GM12878 (cell line): Measurements from ENCODE around the gene NPVF. TPM values are rescaled to one million over a fixed set of nuclear protein-coding genes. Genes with fewer than 3 reads are reported as not detected.

Experiments
- ATAC-seq: fragments of 200-7000 bp; cut with Tn5 transposase; 3 replicates; pipeline ENCODE4 v1.9.1; 2020; ENCODE audit warnings: mild to moderate bottlenecking, moderate library complexity
- BruUV-seq: library from RNA; stranded (reverse); fragments of 400-500 nt; replicated peaks from 2 replicates; lab custom pipeline; 2021; lab: Mats Ljungman, UMichigan
- CTCF ChIA-PET: fragments of 300-600 bp; sonication (Branson Sonifier 250); formaldehyde crosslinking; extraction: SDS; loops from one replicate; lab custom pipeline; 2021; ENCODE audit warnings: inconsistent platforms; lab: Yijun Ruan, JAX
- POLR2A ChIA-PET: fragments of 350-600 bp; formaldehyde crosslinking; extraction: SDS; loops from one replicate; lab custom pipeline; 2021; ENCODE audit warnings: inconsistent platforms; lab: Charles Lee
- RAD21 ChIA-PET: fragments of 300-600 bp; sonication (Branson Sonifier 250); formaldehyde crosslinking; loops from one replicate; lab custom pipeline; 2023; ENCODE audit warnings: antibody characterized with exemption; ENCODE audit not compliant: unreplicated experiment; lab: Charles Lee
- SMC1A ChIA-PET: fragments of 300-600 bp; sonication (Branson Sonifier 250); formaldehyde crosslinking; loops from one replicate; lab custom pipeline; 2023; ENCODE audit not compliant: unreplicated experiment, uncharacterized antibody; lab: Charles Lee
- DNase-seq: peaks from one replicate; pipeline ENCODE4 v3.0.0-alpha.2; 2011; ENCODE audit warnings: low read depth, low spot score
- FAIRE-seq: peaks from 3 replicates; lab custom pipeline; 2011; peaks lifted over from hg19 to GRCh38; lab: Jason Lieb, UNC
- H2AFZ ChIP-seq: 2 replicates; pipeline ENCODE4 v1.6.0; 2011; ENCODE audit warnings: low read depth, low read length, control low read depth; ENCODE audit not compliant: control insufficient read depth
- H3K27ac ChIP-seq: 2 replicates; pipeline ENCODE4 v1.5.1; 2011; ENCODE audit warnings: control low read depth; ENCODE audit not compliant: control insufficient read depth, insufficient read depth
- H3K27me3 ChIP-seq, 2 experiments: replicated peaks in 1 of 2; 2 replicates each; pipeline versions ENCODE4 v1.6.0 to v1.6.1; 2011; ENCODE audit warnings: low read length in 1 of 2; ENCODE audit not compliant: control insufficient read depth in 2 of 2, insufficient read depth in 2 of 2
- H3K36me3 ChIP-seq, 2 experiments: 2 replicates each; pipeline ENCODE4 v1.5.1; 2011; ENCODE audit warnings: low read length in 1 of 2; ENCODE audit not compliant: control insufficient read depth in 2 of 2, insufficient read depth in 2 of 2
- H3K4me1 ChIP-seq: 2 replicates; pipeline ENCODE4 v1.6.1; 2011; ENCODE audit warnings: mild to moderate bottlenecking, low read length, moderate library complexity, mixed read lengths; ENCODE audit not compliant: control insufficient read depth, insufficient read depth
- H3K4me2 ChIP-seq: 2 replicates; pipeline ENCODE4 v1.6.0; 2011; ENCODE audit warnings: control low read depth; ENCODE audit not compliant: control insufficient read depth, insufficient read depth
- H3K4me3 ChIP-seq: fragments of 200-600 bp; sonication (generic); 2 replicates; pipeline ENCODE4 v1.5.1; 2016
- H3K79me2 ChIP-seq: 2 replicates; pipeline ENCODE4 v1.6.0; 2011; ENCODE audit warnings: low read length; ENCODE audit not compliant: control insufficient read depth, insufficient read depth
- H3K9ac ChIP-seq: 2 replicates; pipeline ENCODE4 v1.8.0; 2011; ENCODE audit warnings: low read length, control low read depth, mixed read lengths; ENCODE audit not compliant: control insufficient read depth, insufficient read depth
- H3K9me3 ChIP-seq: replicated peaks from 3 replicates; pipeline ENCODE4 v1.5.1; 2011; ENCODE audit warnings: mild to moderate bottlenecking, low read length; ENCODE audit not compliant: control insufficient read depth, insufficient read depth
- H4K20me1 ChIP-seq: 2 replicates; pipeline ENCODE4 v1.6.0; 2011; ENCODE audit not compliant: control insufficient read depth, insufficient read depth
- EP300 ChIP-seq, 2 experiments: fragments of 150-350 bp in 1 of 2; IDR thresholded peaks; 2 replicates each; pipeline ENCODE4 v1.6.1; 2011 to 2012; ENCODE audit warnings: low read depth in 2 of 2, low read length in 2 of 2, borderline replicate concordance in 1 of 2, improper control_type of control experiment in 1 of 2, inconsistent platforms in 1 of 2; ENCODE audit not compliant: control insufficient read depth in 1 of 2
- IRF4 ChIP-seq: IDR thresholded peaks from 2 replicates; pipeline ENCODE4 v1.6.1; 2011; ENCODE audit warnings: low read depth, low read length
- NFIC ChIP-seq: IDR thresholded peaks from 2 replicates; pipeline ENCODE4 v1.6.1; 2012; ENCODE audit warnings: low read depth, mild to moderate bottlenecking, inconsistent platforms, low read length, moderate library complexity
- NFYA ChIP-seq: IDR thresholded peaks from 2 replicates; pipeline ENCODE4 v1.6.1; 2011; ENCODE audit warnings: low read depth, mild to moderate bottlenecking, low read length, improper control_type of control experiment, borderline replicate concordance
- POU2F2 ChIP-seq: IDR thresholded peaks from 3 replicates; pipeline ENCODE4 v1.6.1; 2011; ENCODE audit warnings: low read depth, mild to moderate bottlenecking, low read length, borderline replicate concordance
- WGBS: methylation state at CpG from one replicate; pipeline ENCODE4 v1.1.6; 2016; ENCODE audit warnings: low lambda C conversion rate; ENCODE audit not compliant: insufficient replicate concordance, insufficient coverage; ENCODE audit errors: missing lambda C conversion rate; 5-methylcytosine and 5-hydroxymethylcytosine counted together
- in situ Hi-C: fragments of 300-500 bp; cut with MboI; formaldehyde crosslinking; loops from 9 replicates; pipeline ENCODE4 v1.14.3; 2018; ENCODE audit warnings: mixed read lengths
- intact Hi-C: fragments of 100-400 bp; cut with micrococcal nuclease; formaldehyde crosslinking; loops from one replicate; pipeline ENCODE4 v1.14.2; 2022; ENCODE audit not compliant: unreplicated experiment
- polyA plus RNA-seq, 11 experiments: library from polyadenylated mRNA; depleted of rRNA in 4 of 11; unstranded in 6 of 11; stranded (reverse) in 5 of 11; fragments of >200 nt; fragmentation: Nextera tagmentation in 4 of 11; fragmentation: Illumina TruSeq in 1 of 11; extraction: Ambion mirVana in 4 of 11; extraction: Trizol in 1 of 11; gene quantifications; 1 replicate in 1 of 11; 2 replicates in 10 of 11; pipeline versions ENCODE4 v1.2.1 to v1.2.3, GENCODE V29; 2011 to 2016; ENCODE audit warnings: inconsistent platforms in 2 of 11, missing spikeins in 2 of 11, low read depth in 1 of 11
- total RNA-seq, 4 experiments: library from RNA; depleted of rRNA in 3 of 4; stranded (reverse); fragments of >200 nt in 3 of 4; fragmentation: Illumina TruSeq in 1 of 4; extraction: Trizol in 1 of 4; gene quantifications; 2 replicates each; pipeline versions ENCODE4 v1.2.1 to v1.2.3, GENCODE V29; 2013 to 2021

Gene NPVF
- total and polyA plus RNA-seq, 10 of the 15 experiments (the other 5 are each of a cell fraction or from before 2014, with no cell fraction given): not detected

GRCh38 chr7:25256333-25256819, 28.1 kb upstream of the NPVF start:
- Histone ChIP-seq H3K9ac (no peak overlapping the region), H3K4me3 (no peak overlapping the region), H3K79me2 (no peaks in the 10 kb centered on the region), H3K36me3 (no peaks in the 10 kb centered on the region), H3K27ac (no peak overlapping the region), H3K4me2 (no peak overlapping the region), H3K9me3 (no peaks in the 10 kb centered on the region), H3K27me3 (no peaks in the 10 kb centered on the region; a peak in 1 of 4 replicates), H2AFZ (no peak overlapping the region), H4K20me1 (no peaks in the 10 kb centered on the region), H3K4me1 (no peaks in the 10 kb centered on the region)
- ChIA-PET SMC1A (no interaction called here), POLR2A (no interaction called here), CTCF (interaction anchor here (1.2 to 2.4 kb wide), 3 partner anchors 135 to 329 kb away, joined by 3 to 17 read pairs (median 3); no protein-coding TSS in a partner anchor), RAD21 (no interaction called here)
- in situ Hi-C loops (no loop called here), intact Hi-C loops (no loop called here)
- DNase-seq (no peak), FAIRE-seq (no peak), ATAC-seq (no peak)
- 22% methylated on average over 6 of the region's 6 CpGs for WGBS
- TF ChIP-seq EP300 (IDR thresholded peaks at IDR 0.05; ENCODE audit: borderline replicate concordance in 1 of 2, control insufficient read depth in 1 of 2, low read depth in 2 of 2, low read length in 2 of 2) (no peak), NFIC (no peak), POU2F2 (no peak), IRF4 (no peak)
- no TSS peak for BruUV-seq

GRCh38 chr7:25255611-25256332, 27.5 kb upstream of the NPVF start:
- no peak for ATAC-seq
- intact Hi-C loops: no loop called here
- Histone ChIP-seq H3K4me3 (no peak overlapping the region), H3K27ac (no peak overlapping the region)
- no peak for TF ChIP-seq NFYA
- TF ChIP-seq, all 136 proteins: peak for 0
- POLR2A ChIA-PET: no interaction called here
- H3K79me2 ChIP-seq: no peaks in the 10 kb centered on the region
- H3K4me1 ChIP-seq: no peaks in the 10 kb centered on the region
- FAIRE-seq (no peak), DNase-seq (no peak)
- no peaks in the 10 kb centered on the region for H4K20me1 ChIP-seq
- RAD21 ChIA-PET: no interaction called here
- BruUV-seq: no TSS peak
- in situ Hi-C loops: no loop called here
- H3K36me3 ChIP-seq: no peaks in the 10 kb centered on the region
- H3K9ac ChIP-seq: no peak overlapping the region
- no peaks in the 10 kb centered on the region for H3K9me3 ChIP-seq
- no peaks in the 10 kb centered on the region; a peak in 1 of 4 replicates for H3K27me3 ChIP-seq
- CTCF ChIA-PET: interaction anchor here (2.4 kb wide), 1 partner anchor 311 kb away, joined by 17 read pairs; no protein-coding TSS in a partner anchor
- H3K4me2 ChIP-seq: no peak overlapping the region
- SMC1A ChIA-PET: interaction anchor here (0.6 to 0.7 kb wide), 2 partner anchors 31 to 1974 kb away, joined by 3 read pairs; no protein-coding TSS in a partner anchor
- 28% methylated on average over 7 of the region's 7 CpGs for WGBS
- H2AFZ ChIP-seq: no peak overlapping the region
